Renal cortical epithelial cell (primary cell): ENCODE data around the gene ITPRIP. TPM values are rescaled to one million over a fixed set of nuclear protein-coding genes. Genes with fewer than 3 reads are reported as not detected.

ENCODE experiments used
- DNase-seq: peaks from one replicate; pipeline ENCODE4 v3.0.0-alpha.2; 2011; ENCODE audit warnings: low read depth
- total RNA-seq: library from RNA; depleted of rRNA; stranded (reverse); fragments of >200 nt; gene quantifications from 2 replicates; pipeline ENCODE4 v1.2.3, GENCODE V29; 2014

The ITPRIP gene
- total RNA-seq, 1 donor from 2014 or later = 8.1 TPM

GRCh38 chr10:104326991-104327610 is 11.2 kb downstream of the ITPRIP start:
- DNase-seq = no peak

- no peak for DNase-seq
Observed at GRCh38 chr10:104325436-104326435, 12.5 kb downstream of the ITPRIP start.

- DNase-seq = no peak
Observed at GRCh38 chr10:104324931-104325330, 13.3 kb downstream of the ITPRIP start.

GRCh38 chr10:104324221-104324686 is 14.0 kb downstream of the ITPRIP start:
- no peak for DNase-seq

- no peak for DNase-seq
Observed at GRCh38 chr10:104323760-104324201, 14.5 kb downstream of the ITPRIP start.

- no peak for DNase-seq
Observed at GRCh38 chr10:104323085-104323484, 15.2 kb downstream of the ITPRIP start.

GRCh38 chr10:104322416-104322782 is 15.9 kb downstream of the ITPRIP start:
- no peak for DNase-seq

GRCh38 chr10:104321725-104322415 is 16.4 kb downstream of the ITPRIP start:
- DNase-seq = no peak

GRCh38 chr10:104321226-104321625 is 17.0 kb downstream of the ITPRIP start:
- no peak for DNase-seq

- DNase-seq = no peak
Observed at GRCh38 chr10:104318810-104319741, 19.2 kb downstream of the ITPRIP start.

GRCh38 chr10:104318326-104318725 is 19.9 kb downstream of the ITPRIP start:
- DNase-seq = no peak

GRCh38 chr10:104317726-104318299 is 20.5 kb downstream of the ITPRIP start:
- DNase-seq = no peak

- DNase-seq = no peak
Observed at GRCh38 chr10:104317269-104317710, 21.0 kb downstream of the ITPRIP start.

GRCh38 chr10:104316321-104317099 is 21.8 kb downstream of the ITPRIP start:
- no peak for DNase-seq

GRCh38 chr10:104315486-104315921 is 22.8 kb downstream of the ITPRIP start:
- no peak for DNase-seq

- no peak for DNase-seq
Observed at GRCh38 chr10:104314591-104315485, 23.4 kb downstream of the ITPRIP start.

GRCh38 chr10:104311184-104311720 is 27.0 kb downstream of the ITPRIP start:
- DNase-seq = no peak
